Stimulated activated CD8-positive, alpha-beta memory T cell treated with anti-CD3 and anti-CD28 coated beads, Interleukin-4, amount 100 ng/mL, for 4 hours (primary cell): ENCODE data around the gene AQP9.

Experiments used
- DNase-seq, 2 donors: peaks; one replicate each; pipeline ENCODE4 v3.0.0-alpha.2; 2020; ENCODE audit warnings: low read depth in 2 of 2, low spot score in 1 of 2

The AQP9 gene

GRCh38 chr15:58223432-58223831 lies 85.3 kb downstream of the AQP9 start:
- no peak for DNase-seq

- no peak for DNase-seq
Measured at GRCh38 chr15:58224068-58224467, 85.9 kb downstream of the AQP9 start.

DNA sequence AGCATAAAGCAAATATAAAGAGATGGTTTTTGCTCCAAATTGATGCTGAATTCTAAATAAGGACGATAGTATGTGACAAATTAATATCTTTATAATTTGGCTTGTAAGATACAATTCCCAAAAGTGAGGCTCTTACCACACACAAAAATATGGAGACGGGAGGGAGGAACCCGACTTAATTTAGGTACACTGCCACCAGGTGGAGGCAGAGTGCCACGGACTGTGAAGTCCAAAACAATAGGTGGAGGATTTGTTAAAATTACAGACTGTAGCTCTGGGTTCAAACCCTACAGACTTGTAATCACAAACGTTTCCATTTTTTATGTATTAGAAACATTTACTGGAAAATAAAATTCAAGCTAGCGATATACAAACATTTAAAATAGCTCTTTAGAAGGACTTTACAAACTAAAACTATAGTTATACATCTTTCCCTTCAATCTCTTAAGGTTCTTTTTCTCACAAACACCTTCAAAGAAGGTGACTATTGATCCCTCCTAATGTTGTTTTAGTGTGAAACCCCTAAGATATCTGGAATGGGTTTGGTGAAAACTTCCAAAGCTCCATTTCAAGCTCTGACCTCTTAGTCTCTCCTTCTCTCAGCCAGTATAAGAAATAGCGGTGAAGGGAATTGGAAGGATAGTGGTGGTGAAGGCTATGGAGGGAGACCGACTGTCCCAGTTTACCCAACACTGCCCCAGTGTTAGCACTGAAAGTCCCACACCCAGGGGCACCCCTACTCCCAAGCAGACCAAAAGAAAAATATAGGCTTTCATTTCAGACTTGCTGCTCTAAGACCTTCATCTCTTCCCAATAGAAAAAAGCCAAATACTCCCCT lies 89.7 kb downstream of the AQP9 start:
- peak; percentile 29 to 41 for DNase-seq

GRCh38 chr15:58228718-58229117 lies 90.5 kb downstream of the AQP9 start:
- DNase-seq: no peak

DNA sequence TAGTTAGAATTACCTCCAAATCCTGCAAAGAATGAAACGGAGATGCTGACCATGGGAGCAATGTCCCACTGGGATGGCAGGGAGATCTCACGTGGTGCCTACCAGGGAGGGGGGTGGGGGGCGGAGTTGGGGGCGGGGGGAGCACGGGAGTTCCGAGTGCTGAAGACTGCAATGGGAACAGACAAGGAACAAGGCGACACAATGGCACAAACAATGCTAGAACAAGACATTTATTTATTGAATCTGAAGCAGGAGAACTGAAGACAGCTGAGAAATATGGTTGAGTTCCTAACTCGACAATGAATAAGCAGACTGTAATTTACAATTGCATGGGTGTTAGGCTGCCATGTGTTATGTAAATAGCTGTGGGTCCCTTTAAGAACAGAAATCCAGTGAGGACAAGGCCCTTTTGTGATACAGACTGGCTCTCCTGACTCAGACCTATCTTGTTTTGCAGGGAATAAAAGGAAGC lies 91.2 kb downstream of the AQP9 start:
- DNase-seq: no peak

GRCh38 chr15:58232281-58233065 lies 94.3 kb downstream of the AQP9 start:
- DNase-seq: no peak

- DNase-seq: no peak
Measured at GRCh38 chr15:58233341-58233740, 95.2 kb downstream of the AQP9 start.
